Activated gamma-delta T cell treated with Interleukin-2 at 50 U/mL for 16 hours (primary cell): ENCODE results near the gene CSNK2A3.
"Not testable (repeated sequence)": the region's sequence is repeated elsewhere in the genome, so short reads cannot be mapped to it uniquely, and the experiment has no call there.

ENCODE experiments used
- DNase-seq: peaks from one replicate; pipeline ENCODE4 v3.0.0-alpha.2; 2020

Gene CSNK2A3

GRCh38 chr11:11379661-11380060 lies 26.6 kb upstream of the CSNK2A3 start:
- DNase-seq = no peak

GRCh38 chr11:11378184-11378940 lies 25.3 kb upstream of the CSNK2A3 start:
- no peak for DNase-seq

GRCh38 chr11:11374358-11375148 lies 21.5 kb upstream of the CSNK2A3 start:
- no peak for DNase-seq

- DNase-seq = no peak
These were observed 20.9 kb upstream of the CSNK2A3 start for GRCh38 chr11:11373934-11374333.

GRCh38 chr11:11372461-11372860 lies 19.4 kb upstream of the CSNK2A3 start:
- DNase-seq = no peak

- no peak for DNase-seq
These were observed 17.9 kb upstream of the CSNK2A3 start for GRCh38 chr11:11370962-11371303.

- no peak for DNase-seq
These were observed 17.4 kb upstream of the CSNK2A3 start for GRCh38 chr11:11370255-11370961.

- no peak for DNase-seq
These were observed 13.7 kb upstream of the CSNK2A3 start for GRCh38 chr11:11366793-11367192.

- DNase-seq = no peak
These were observed 10.6 kb upstream of the CSNK2A3 start for GRCh38 chr11:11363674-11364073.

GRCh38 chr11:11359611-11360010 lies 6.6 kb upstream of the CSNK2A3 start:
- no peak for DNase-seq

- DNase-seq = no peak
These were observed 3.8 kb upstream of the CSNK2A3 start for GRCh38 chr11:11356842-11357241.

GRCh38 chr11:11351851-11352250 lies 1.2 kb downstream of the CSNK2A3 start:
- DNase-seq = not testable (repeated sequence)

- no peak for DNase-seq
These were observed 1.9 kb downstream of the CSNK2A3 start for GRCh38 chr11:11351042-11351586.

- DNase-seq = no peak
These were observed 3.1 kb downstream of the CSNK2A3 start for GRCh38 chr11:11349870-11350337.

GRCh38 chr11:11349106-11349825 lies 3.8 kb downstream of the CSNK2A3 start:
- no peak for DNase-seq

- DNase-seq = no peak
These were observed 4.7 kb downstream of the CSNK2A3 start for GRCh38 chr11:11348303-11348702.

GRCh38 chr11:11347592-11347991 lies 5.5 kb downstream of the CSNK2A3 start:
- no peak for DNase-seq

GRCh38 chr11:11346303-11346702 lies 6.7 kb downstream of the CSNK2A3 start:
- no peak for DNase-seq

GRCh38 chr11:11345099-11345498 lies 8.0 kb downstream of the CSNK2A3 start:
- DNase-seq = no peak

GRCh38 chr11:11344045-11344444 lies 9.0 kb downstream of the CSNK2A3 start:
- no peak for DNase-seq

- no peak for DNase-seq
These were observed 14.7 kb downstream of the CSNK2A3 start for GRCh38 chr11:11338304-11338703.

- DNase-seq = no peak
These were observed 16.4 kb downstream of the CSNK2A3 start for GRCh38 chr11:11336664-11337063.

- no peak for DNase-seq
These were observed 18.0 kb downstream of the CSNK2A3 start for GRCh38 chr11:11335043-11335442.
